GM21576 (cell line): ENCODE results near the gene THSD7A.

Experiments
- ATAC-seq: cut with Tn5 transposase; IDR thresholded peaks from one replicate; pipeline ENCODE4 v1.9.1; 2021; ENCODE audit warnings: mild to moderate bottlenecking, moderate library complexity; ENCODE audit not compliant: unreplicated experiment

THSD7A gene

GRCh38 chr7:11818281-11818680, 13.7 kb downstream of the THSD7A start:
- no peak for ATAC-seq

- no peak for ATAC-seq
Observed at GRCh38 chr7:11817111-11817740, 14.8 kb downstream of the THSD7A start.

DNA sequence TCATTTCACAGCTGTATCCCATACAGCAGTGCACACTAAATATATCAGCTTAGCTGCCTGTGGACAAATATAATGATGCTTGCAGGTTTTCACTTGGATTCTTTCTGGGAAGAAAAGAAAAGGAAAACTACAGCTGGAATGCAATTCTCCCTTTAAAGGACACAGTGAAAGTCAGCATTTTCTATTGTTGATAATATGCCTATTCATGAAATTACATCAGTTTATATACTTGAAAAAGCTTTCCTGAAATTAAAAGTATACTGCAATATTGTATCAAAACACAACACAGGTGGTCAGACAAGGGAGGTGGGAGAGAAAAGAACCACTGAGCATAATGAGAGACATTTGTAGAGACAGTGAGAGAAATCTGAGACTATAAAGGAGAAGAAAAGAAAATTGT, 20.3 kb downstream of the THSD7A start:
- no peak for ATAC-seq

GRCh38 chr7:11810043-11810625, 21.9 kb downstream of the THSD7A start:
- ATAC-seq = no peak

DNA sequence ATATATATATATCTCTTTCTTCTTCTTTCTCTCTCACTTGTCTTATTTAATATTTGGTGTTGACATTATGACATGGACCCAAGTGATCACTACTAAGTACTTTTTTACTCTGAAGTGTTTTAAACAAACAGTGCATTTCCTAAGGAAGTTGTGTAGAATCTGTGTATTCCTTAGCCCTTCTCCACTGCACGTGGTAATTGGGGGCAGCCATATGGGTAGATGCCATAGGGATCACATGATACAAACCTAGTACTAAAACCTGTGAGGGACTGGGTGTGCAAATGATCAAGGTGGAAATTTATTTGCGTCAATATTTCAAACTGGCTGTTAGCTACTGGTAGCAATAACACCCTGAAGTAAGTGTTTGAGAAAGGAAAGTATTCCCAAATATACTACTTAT, 25.0 kb downstream of the THSD7A start:
- ATAC-seq = no peak

GRCh38 chr7:11804621-11805020, 27.4 kb downstream of the THSD7A start:
- ATAC-seq = no peak

DNA sequence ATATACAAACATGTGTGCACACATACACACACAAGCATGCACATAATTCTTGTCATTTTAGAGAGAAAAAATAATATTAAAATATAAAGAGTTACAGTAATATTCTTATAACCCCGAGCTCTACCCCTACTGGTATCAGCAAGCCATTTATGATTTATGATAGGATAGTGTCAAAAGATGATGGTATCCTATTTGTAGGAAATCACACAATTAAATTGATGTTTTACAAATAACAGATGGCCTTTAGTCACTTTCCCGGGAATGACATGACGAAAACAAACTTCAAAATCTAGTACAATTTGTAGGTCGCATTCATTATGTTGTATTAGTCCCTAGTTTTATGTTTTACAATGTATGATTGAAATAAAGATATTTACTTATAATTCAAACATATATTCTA, 36.8 kb downstream of the THSD7A start:
- no peak for ATAC-seq

DNA sequence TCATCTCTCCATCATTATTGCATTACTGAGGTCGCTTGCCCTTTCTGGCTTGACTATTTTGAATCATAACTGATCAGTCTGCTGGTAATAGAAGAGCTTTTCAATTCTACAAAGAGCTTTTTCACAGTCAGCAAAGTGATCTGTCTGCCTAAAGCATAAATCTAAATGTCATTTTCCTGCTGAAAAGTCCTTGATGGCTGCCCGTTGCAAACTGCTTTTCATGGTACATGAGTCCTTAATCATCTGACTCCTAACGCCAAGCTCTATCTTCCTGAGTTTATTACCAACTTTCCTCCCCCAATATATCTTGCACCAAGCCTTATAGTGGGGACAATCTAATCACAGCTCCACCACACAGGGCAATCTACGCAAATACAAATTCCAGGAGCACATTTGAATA, 39.8 kb downstream of the THSD7A start:
- ATAC-seq = no peak

DNA sequence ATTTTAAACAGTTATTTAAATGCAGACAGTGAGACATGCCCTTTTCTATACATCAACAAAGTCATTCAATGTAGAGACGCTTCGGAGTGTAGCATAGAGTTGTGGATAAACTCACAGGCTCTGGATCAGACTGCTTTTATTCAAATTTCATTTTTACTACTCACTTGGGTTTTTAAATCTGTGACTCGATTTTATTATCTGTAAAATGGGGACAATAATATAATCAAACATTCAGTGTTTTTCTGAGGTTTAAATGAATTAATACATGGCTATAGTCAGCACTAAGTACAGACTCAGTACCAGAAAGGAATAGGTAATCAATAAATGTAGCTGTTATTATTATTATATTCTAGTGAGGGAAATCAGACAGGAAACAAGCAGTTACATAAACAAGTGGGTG, 43.4 kb downstream of the THSD7A start:
- no peak for ATAC-seq

- no peak for ATAC-seq
Observed at GRCh38 chr7:11787534-11787933, 44.5 kb downstream of the THSD7A start.

DNA sequence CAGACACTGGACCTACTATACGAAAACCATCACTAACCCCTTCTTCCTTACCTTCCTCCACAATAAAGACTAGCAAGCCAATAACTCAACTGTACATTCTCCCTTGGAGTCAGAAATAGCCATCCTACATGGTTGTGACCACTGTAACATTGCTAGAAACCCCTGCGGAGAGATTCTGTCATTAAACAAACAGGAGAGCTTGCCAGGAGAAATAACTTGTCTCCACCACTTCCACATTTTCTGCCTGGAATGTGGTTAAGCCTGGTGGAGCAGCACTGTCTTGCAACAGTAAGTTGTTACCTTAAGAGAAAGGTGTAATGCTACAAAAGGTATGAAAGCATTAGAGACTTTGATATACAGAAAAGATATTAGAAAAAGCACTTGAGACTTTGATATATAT, 45.8 kb downstream of the THSD7A start:
- ATAC-seq = no peak

DNA sequence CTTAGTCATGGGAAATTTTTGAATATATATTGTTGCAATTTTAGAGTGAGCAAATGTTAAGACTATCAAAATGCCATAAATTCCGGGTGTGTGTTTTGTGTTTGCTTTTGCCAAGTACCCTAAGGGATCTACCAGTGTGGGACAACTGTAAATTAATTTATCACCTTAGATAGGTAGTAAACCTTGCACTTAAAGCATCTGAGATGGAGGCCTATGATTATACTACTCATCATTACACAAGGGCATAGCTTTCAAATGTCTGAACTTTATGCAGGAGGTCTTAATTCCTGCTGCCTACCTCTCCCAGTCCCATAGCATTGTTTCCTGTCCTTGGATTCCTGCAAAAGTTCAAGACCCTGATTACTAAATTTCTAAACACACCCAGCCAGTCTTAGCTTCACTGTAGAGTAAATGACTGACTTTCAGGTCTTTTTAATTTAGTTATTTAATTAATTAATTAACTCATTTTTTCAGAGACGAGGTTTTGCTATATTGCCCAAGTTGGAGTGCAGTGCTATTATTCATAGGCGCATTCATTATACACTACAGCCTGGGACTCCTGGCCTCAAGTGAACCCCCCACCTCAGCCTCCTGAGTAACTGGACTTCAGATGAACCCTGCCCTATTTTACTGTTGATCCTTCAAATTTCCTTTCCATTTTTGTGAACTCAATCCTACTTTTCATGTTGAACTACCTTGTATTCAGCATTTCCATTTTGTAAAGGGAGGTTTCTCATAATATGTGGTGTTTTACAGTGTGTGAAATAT, 47.0 kb downstream of the THSD7A start:
- ATAC-seq = no peak

- no peak for ATAC-seq
Observed at GRCh38 chr7:11779864-11780674, 51.9 kb downstream of the THSD7A start.

- no peak for ATAC-seq
Observed at GRCh38 chr7:11776039-11776438, 56.0 kb downstream of the THSD7A start.

DNA sequence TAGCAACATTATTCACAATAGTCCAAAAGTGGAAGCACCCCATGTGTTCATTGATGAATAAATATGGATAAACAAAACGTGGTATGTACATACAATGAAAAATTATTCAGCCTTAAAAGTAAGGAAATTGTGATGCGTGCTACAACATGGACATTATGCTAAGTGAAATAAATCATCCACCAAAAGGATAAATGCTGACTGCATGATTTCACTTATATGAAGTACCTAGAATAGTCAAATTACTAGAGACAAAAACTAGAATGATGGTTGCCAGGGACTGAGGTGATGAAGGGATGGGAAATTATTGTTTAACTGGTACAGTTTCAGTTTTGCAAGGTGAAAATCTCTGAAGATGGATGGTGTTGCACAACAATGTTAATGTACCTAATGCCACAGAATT, 56.6 kb downstream of the THSD7A start:
- ATAC-seq = no peak

DNA sequence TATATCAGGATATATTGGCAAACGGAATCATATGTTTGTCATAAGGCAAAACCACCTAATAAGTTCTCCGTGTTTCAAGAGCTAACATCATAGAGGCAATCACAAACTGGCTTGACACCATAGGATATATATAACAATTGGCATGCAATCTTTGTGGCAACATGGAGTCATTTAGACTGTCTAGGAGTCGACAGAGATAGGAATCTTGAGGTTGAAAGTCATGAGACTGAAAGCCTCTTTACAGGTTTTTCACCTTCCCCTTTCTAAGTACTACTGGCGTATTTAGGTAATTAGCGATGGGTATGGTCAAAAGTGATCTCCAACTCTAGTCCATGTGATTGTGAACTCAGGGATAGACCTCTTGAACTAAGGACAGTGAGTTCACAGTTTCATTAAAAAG, 63.7 kb downstream of the THSD7A start:
- no peak for ATAC-seq

DNA sequence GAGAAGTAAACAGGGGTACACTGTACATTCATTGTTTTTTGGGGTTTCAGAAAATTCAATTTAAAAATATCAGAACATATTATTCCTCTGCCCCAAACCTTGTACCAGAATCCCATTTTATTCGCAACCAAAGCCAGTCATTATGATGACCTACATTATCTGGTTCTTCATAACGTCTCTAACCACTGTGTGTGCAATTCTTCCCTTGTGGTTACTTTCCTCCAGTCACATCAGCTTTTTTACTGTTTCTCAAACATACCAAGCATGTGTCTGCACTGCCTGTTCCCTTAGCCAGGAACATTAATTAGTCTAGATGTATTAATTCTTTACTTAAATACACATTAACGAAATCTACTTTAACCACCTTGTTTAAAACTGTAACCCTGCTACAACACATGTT, 64.8 kb downstream of the THSD7A start:
- no peak for ATAC-seq

DNA sequence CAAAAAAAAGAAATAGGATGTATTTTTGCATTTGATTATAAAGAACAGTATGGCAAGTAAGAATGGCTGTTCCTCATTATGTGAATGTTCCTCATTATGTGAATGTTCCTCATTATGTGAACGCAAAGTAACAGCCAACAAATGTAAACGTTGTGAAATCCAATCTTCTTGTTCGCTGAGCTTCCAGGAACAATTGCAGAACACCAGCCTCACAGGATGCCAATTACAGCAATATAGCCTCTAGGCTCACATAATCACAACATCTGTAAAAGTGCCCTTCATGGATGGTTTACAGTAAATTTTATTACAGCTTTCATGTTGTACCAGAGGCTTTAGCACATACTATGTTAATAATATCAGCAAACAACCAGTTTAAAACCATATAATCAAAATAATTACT, 71.6 kb downstream of the THSD7A start:
- no peak for ATAC-seq

- ATAC-seq = no peak
Observed at GRCh38 chr7:11758627-11759111, 73.3 kb downstream of the THSD7A start.

GRCh38 chr7:11757153-11757552, 74.8 kb downstream of the THSD7A start:
- no peak for ATAC-seq

GRCh38 chr7:11754933-11755332, 77.1 kb downstream of the THSD7A start:
- no peak for ATAC-seq
